Choroid plexus epithelial cell (primary cell): Measurements from ENCODE around the gene DUSP1.
A peak's percentile ranks its signal among the peaks of the same experiment; 100 is the strongest.

ENCODE experiments used
- DNase-seq: peaks from one replicate; pipeline ENCODE4 v3.0.0-alpha.2; 2010; ENCODE audit warnings: low read depth
- H3K4me3 ChIP-seq: 2 replicates; pipeline ENCODE4 v1.5.1; 2011; ENCODE audit warnings: low read depth, mild to moderate bottlenecking, control low read depth, low read length, moderate library complexity
- TF ChIP-seq, protein P1 (sequence below): conservative IDR thresholded peaks from 2 replicates; pipeline ENCODE4 v1.5.1; 2011; ENCODE audit warnings: low read depth, mild to moderate bottlenecking, control low read depth, inconsistent platforms, low read length, moderate library complexity

The DUSP1 gene

DNA sequence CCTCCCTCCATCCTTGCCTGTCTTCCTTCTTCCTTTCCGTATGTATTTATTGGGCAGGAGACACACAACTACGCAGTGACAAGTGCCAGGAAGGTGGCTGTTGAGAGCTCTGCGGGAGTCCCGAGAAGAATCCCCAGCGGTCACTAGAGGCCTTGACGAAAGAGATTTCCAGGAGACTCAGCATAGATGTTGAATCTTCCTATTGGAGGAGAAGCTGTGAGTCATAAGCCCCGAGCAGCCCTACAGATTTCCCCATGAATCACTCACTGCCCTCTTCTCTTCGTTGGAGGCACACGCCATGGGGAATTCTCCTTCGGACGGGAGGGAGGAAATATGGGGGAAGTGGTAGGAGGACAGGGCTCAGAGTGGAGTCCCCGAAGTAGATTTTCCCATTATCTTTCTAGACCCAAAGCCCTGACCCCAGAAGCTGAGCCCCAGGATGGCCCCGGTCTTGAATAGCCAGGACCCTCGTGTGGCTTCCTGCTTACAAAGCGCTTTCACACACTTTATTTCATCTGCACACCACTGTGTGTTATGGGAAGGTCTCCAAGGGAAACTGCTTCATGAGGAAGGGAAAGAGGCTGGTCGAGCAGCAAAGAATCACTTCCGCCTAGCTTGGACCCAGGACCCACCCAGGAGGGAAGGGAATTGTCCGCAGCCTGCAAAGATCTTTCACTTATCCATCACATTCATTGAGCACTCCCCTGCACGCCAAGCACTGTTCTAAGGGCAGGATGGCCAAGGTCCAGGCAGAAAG, 12.7 kb downstream of the DUSP1 start:
- peak; percentile 97 for DNase-seq
- TF ChIP-seq, protein P1, sequence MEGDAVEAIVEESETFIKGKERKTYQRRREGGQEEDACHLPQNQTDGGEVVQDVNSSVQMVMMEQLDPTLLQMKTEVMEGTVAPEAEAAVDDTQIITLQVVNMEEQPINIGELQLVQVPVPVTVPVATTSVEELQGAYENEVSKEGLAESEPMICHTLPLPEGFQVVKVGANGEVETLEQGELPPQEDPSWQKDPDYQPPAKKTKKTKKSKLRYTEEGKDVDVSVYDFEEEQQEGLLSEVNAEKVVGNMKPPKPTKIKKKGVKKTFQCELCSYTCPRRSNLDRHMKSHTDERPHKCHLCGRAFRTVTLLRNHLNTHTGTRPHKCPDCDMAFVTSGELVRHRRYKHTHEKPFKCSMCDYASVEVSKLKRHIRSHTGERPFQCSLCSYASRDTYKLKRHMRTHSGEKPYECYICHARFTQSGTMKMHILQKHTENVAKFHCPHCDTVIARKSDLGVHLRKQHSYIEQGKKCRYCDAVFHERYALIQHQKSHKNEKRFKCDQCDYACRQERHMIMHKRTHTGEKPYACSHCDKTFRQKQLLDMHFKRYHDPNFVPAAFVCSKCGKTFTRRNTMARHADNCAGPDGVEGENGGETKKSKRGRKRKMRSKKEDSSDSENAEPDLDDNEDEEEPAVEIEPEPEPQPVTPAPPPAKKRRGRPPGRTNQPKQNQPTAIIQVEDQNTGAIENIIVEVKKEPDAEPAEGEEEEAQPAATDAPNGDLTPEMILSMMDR: peak; percentile 24
- H3K4me3 ChIP-seq: peak overlapping the region; percentile 12

GRCh38 chr5:172757394-172758010, 13.5 kb downstream of the DUSP1 start:
- DNase-seq: no peak
- TF ChIP-seq, protein P1: no peak
- H3K4me3 ChIP-seq: peak overlapping the region; percentile 12

- no peak for DNase-seq
- TF ChIP-seq, protein P1: no peak
- no peak overlapping the region for H3K4me3 ChIP-seq
These were observed 14.1 kb downstream of the DUSP1 start for GRCh38 chr5:172756764-172757393.

DNA sequence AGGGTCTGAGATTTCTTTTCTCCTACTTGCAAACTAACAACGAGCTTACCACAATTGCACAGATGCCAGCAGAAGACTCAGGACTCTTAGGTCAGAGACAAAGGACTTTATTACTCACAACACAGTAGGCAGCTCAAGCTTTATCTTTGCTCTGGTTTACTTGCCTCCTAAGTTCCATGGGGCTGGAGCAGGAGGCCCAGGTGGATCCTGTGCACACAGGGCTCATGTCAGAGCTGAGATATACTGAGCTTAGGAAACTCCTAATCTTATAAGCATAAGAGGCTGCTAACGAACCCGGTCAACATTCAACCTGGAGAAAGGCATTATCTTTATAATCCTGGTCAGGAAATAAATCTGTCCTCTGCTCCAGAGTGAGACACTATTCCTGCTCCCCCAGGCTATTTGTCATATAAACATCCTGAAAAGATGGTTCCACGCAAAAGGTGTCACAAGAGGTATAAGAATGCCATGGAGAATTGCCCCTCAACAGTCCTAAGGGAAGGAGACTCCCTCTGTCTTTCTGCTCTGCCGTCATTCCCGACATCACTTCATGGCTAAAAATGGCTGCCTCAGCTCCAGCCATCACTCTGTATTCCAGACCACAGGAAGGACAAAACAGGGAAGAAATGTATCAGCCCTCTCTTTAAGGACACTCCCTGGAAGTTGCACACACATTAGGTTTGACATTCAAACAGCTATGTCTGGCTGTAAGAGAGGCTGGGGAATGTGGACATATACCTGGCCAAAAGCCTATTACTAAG, 16.2 kb downstream of the DUSP1 start:
- TF ChIP-seq, protein P1: no peak
- no peak overlapping the region for H3K4me3 ChIP-seq
- DNase-seq: no peak

- TF ChIP-seq, protein P1: no peak
- DNase-seq: no peak
- no peak overlapping the region for H3K4me3 ChIP-seq
These were observed 17.9 kb downstream of the DUSP1 start for GRCh38 chr5:172753101-172753500.

DNA sequence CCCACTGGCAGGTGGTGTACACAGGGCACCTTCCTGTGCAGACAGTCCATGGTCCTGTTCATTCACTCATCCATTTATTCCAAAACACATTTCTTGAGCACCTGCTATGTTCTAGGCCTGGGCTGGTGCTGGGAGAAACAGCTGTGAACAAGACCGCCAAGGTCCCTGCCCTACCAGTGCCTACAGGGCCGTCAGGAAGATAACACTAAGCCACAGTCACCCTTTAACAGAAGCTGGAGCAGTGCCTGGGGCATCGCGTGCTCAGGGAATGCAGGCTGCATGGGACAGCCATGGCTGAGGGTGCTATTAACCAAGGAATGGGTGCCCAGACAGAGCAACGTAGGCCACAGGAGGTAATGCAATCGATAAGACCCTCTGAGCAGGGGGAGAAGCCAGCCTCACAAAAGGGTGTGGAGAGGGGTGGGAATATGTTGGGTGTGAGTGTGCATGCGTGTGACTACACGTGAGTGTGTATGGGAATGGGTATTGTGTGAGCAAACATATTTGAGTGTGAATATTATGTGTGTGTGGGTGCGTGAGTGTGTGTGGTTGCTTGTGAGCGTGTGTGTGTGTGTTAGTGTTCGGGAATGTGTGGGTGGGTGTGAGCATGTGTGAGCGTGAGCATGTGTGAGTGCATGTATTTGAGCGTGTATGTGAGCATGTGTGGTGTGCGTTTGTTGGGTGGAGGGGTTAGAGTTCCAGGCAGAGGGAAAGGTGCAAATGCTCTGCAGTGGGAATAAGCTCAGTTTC, 19.1 kb downstream of the DUSP1 start:
- TF ChIP-seq, protein P1: no peak
- no peak for DNase-seq
- no peak overlapping the region for H3K4me3 ChIP-seq
